ENCODE results near the gene PARM1.

The PARM1 gene

GRCh38 chr4:74932832-74933561 is at the start of gene PARM1:
Gene PARM1, plus strand, starts transcription at chr4:74933116. Its CDS starts 212 bp downstream, at chr4:74933328.
- DNase-seq: no peak

GRCh38 chr4:74884266-74884665 is 48.6 kb upstream of the PARM1 start:
- DNase-seq: no peak

- no peak for DNase-seq
These were observed 46.4 kb upstream of the PARM1 start for GRCh38 chr4:74886484-74886883.

- no peak for DNase-seq
These were observed 42.6 kb upstream of the PARM1 start for GRCh38 chr4:74890341-74890740.

- no peak for DNase-seq
These were observed 41.9 kb upstream of the PARM1 start for GRCh38 chr4:74891037-74891436.

- no peak for DNase-seq
These were observed 39.7 kb upstream of the PARM1 start for GRCh38 chr4:74893171-74893570.

GRCh38 chr4:74896595-74896994 is 36.3 kb upstream of the PARM1 start:
- DNase-seq: no peak

- no peak for DNase-seq
These were observed 35.5 kb upstream of the PARM1 start for GRCh38 chr4:74897386-74897785.

GRCh38 chr4:74900862-74901261 is 32.1 kb upstream of the PARM1 start:
- DNase-seq: no peak

GRCh38 chr4:74904509-74905065 is 28.3 kb upstream of the PARM1 start:
- no peak for DNase-seq

- no peak for DNase-seq
These were observed 26.1 kb upstream of the PARM1 start for GRCh38 chr4:74906771-74907170.

GRCh38 chr4:74919783-74920182 is 13.1 kb upstream of the PARM1 start:
- no peak for DNase-seq

- DNase-seq: no peak
These were observed 12.2 kb upstream of the PARM1 start for GRCh38 chr4:74920704-74921103.

GRCh38 chr4:74921490-74921889 is 11.4 kb upstream of the PARM1 start:
- DNase-seq: no peak

GRCh38 chr4:74926007-74926406 is 6.9 kb upstream of the PARM1 start:
- DNase-seq: no peak

GRCh38 chr4:74930162-74930561 is 2.8 kb upstream of the PARM1 start:
- no peak for DNase-seq

- no peak for DNase-seq
These were observed 1.5 kb upstream of the PARM1 start for GRCh38 chr4:74931376-74931775.

- no peak for DNase-seq
These were observed 906 bp upstream of the PARM1 start for GRCh38 chr4:74932010-74932409.

- DNase-seq: no peak
These were observed 673 bp downstream of the PARM1 start for GRCh38 chr4:74933562-74934015.

- no peak for DNase-seq
These were observed 1.3 kb downstream of the PARM1 start for GRCh38 chr4:74934016-74934831.

GRCh38 chr4:74934888-74935287 is 2.0 kb downstream of the PARM1 start:
- DNase-seq: no peak

GRCh38 chr4:74941123-74941522 is 8.2 kb downstream of the PARM1 start:
- DNase-seq: no peak

GRCh38 chr4:74942251-74942917 is 9.5 kb downstream of the PARM1 start:
- DNase-seq: no peak

GRCh38 chr4:74942918-74943253 is 10.0 kb downstream of the PARM1 start:
- no peak for DNase-seq
